Gastrocnemius medialis (tissue), 4 donors: ENCODE results near the gene TPSAB1.

ENCODE experiments used
- CTCF ChIP-seq, 5 experiments: fragments of 450-650 bp in 3 of 5; fragments of 200-600 bp in 2 of 5; sonication (generic) in 2 of 5; IDR thresholded peaks in 4 of 5; conservative IDR thresholded peaks in 1 of 5; 1 replicate in 4 of 5; 2 replicates in 1 of 5; pipeline ENCODE4 v1.5.1; 2016 to 2019; ENCODE audit warnings: antibody characterized with exemption in 5 of 5, mild to moderate bottlenecking in 3 of 5, moderate library complexity in 3 of 5
- POLR2A ChIP-seq, 2 donors: fragments of 450-650 bp; IDR thresholded peaks; one replicate each; pipeline ENCODE4 v1.6.1; 2017; ENCODE audit warnings: antibody characterized with exemption in 2 of 2, mild to moderate bottlenecking in 2 of 2, moderate library complexity in 2 of 2

GRCh38 chr16:1206786-1207185, 33.7 kb upstream of the TPSAB1 start:
- TF ChIP-seq CTCF (IDR thresholded peaks at IDR 0.05 in 4 of 5, conservative IDR thresholded peaks at IDR 0.05 in 1 of 5) (no peak), POLR2A (IDR thresholded peaks at IDR 0.05) (no peak)
